ENCODE results near the gene NOL3. TPM values are rescaled to one million over a fixed set of nuclear protein-coding genes. Genes with fewer than 3 reads are reported as not detected.
A peak's percentile ranks its signal among the peaks of the same experiment; 100 is the strongest.

NOL3 gene
- total RNA-seq, 1 donor from 2014 or later, result 19.2 TPM

- Histone ChIP-seq H3K4me3 (peak overlapping the region; percentile 44 to 45), H3K9me3 (no peaks in the 10 kb centered on the region), H3K36me3 (no peaks in the 10 kb centered on the region), H3K4me1 (peaks cover 59% of the 10 kb centered on the region), H3K27ac (peak overlapping the region; percentile 76), H3K27me3 (no peaks in the 10 kb centered on the region)
- intact Hi-C loops (cut with DNase I), result no loop called here
- DNase-seq (ENCODE audit: extremely low spot score in 2 of 2), result no peak
- no peak for TF ChIP-seq POLR2A (IDR thresholded peaks at IDR 0.05)
- peak in 1 of 2 donors; percentile 56 for TF ChIP-seq POLR2AphosphoS5 (IDR thresholded peaks at IDR 0.05; ENCODE audit: insufficient read depth in 1 of 2, low read depth in 1 of 2)
Measured at GRCh38 chr16:67163999-67164558, 6.3 kb upstream of the NOL3 start.

GRCh38 chr16:67164599-67165061 is 5.7 kb upstream of the NOL3 start, which contains the start of gene HSF4:
TSS of gene HSF4 (plus strand) at chr16:67164745. CDS start at chr16:67164812, 67 bp downstream.
- peak within 1 kb of the TSS; percentile 44 to 45 for H3K4me3 ChIP-seq
- no peak for DNase-seq (ENCODE audit: extremely low spot score in 2 of 2)
- no peaks in the 10 kb centered on the region for H3K9me3 ChIP-seq
- peak in 1 of 2 donors; percentile 34 for TF ChIP-seq POLR2AphosphoS5 (IDR thresholded peaks at IDR 0.05; ENCODE audit: insufficient read depth in 1 of 2, low read depth in 1 of 2)
- TF ChIP-seq POLR2A (IDR thresholded peaks at IDR 0.05), result peak in 1 of 2 donors; percentile 35
- no peak for TF ChIP-seq CTCF (IDR thresholded peaks at IDR 0.05)
- H3K27me3 ChIP-seq, result no peaks in the 10 kb centered on the region
- peaks cover 60% of the 10 kb centered on the region for H3K4me1 ChIP-seq
- H3K27ac ChIP-seq, result peak within 1 kb of the TSS; percentile 76
- no peaks in the 10 kb centered on the region for H3K36me3 ChIP-seq
- intact Hi-C loops (cut with DNase I), result no loop called here

GRCh38 chr16:67165121-67166078 is 4.9 kb upstream of the NOL3 start:
- intact Hi-C loops (cut with DNase I), result no loop called here
- Histone ChIP-seq H3K9me3 (no peaks in the 10 kb centered on the region), H3K4me1 (peaks cover 65% of the 10 kb centered on the region), H3K36me3 (no peaks in the 10 kb centered on the region), H3K27me3 (no peaks in the 10 kb centered on the region), H3K27ac (peak overlapping the region; percentile 76), H3K4me3 (peak overlapping the region; percentile 44 to 45)
- no peak for DNase-seq (ENCODE audit: extremely low spot score in 2 of 2)
- no peak for TF ChIP-seq POLR2AphosphoS5 (IDR thresholded peaks at IDR 0.05; ENCODE audit: insufficient read depth in 1 of 2, low read depth in 1 of 2)
- no peak for TF ChIP-seq CTCF (IDR thresholded peaks at IDR 0.05)
- no peak for TF ChIP-seq POLR2A (IDR thresholded peaks at IDR 0.05)

- H3K4me1 ChIP-seq, result peaks cover 70% of the 10 kb centered on the region
- no peaks in the 10 kb centered on the region for H3K36me3 ChIP-seq
- no peak for DNase-seq (ENCODE audit: extremely low spot score in 2 of 2)
- H3K9me3 ChIP-seq, result no peaks in the 10 kb centered on the region
- H3K27me3 ChIP-seq, result no peaks in the 10 kb centered on the region
- no peak overlapping the region for H3K27ac ChIP-seq
- TF ChIP-seq CTCF (IDR thresholded peaks at IDR 0.05) (no peak), POLR2A (IDR thresholded peaks at IDR 0.05) (no peak)
- H3K4me3 ChIP-seq, result no peak overlapping the region
- intact Hi-C loops (cut with DNase I), result no loop called here
Measured at GRCh38 chr16:67166110-67166547, 4.2 kb upstream of the NOL3 start.

GRCh38 chr16:67166598-67167168 is 3.7 kb upstream of the NOL3 start:
- no peak overlapping the region for H3K4me3 ChIP-seq
- TF ChIP-seq POLR2AphosphoS5 (IDR thresholded peaks at IDR 0.05; ENCODE audit: insufficient read depth in 1 of 2, low read depth in 1 of 2) (no peak), POLR2A (IDR thresholded peaks at IDR 0.05) (no peak), CTCF (IDR thresholded peaks at IDR 0.05) (no peak)
- no peaks in the 10 kb centered on the region for H3K9me3 ChIP-seq
- no peak for DNase-seq (ENCODE audit: extremely low spot score in 2 of 2)
- peaks cover 70% of the 10 kb centered on the region for H3K4me1 ChIP-seq
- H3K27me3 ChIP-seq, result no peaks in the 10 kb centered on the region
- H3K36me3 ChIP-seq, result no peaks in the 10 kb centered on the region
- intact Hi-C loops (cut with DNase I), result no loop called here
- no peak overlapping the region for H3K27ac ChIP-seq
